GM19397 (cell line): ENCODE measurements around the gene YARS2.

Source experiments
- ATAC-seq: cut with Tn5 transposase; IDR thresholded peaks from one replicate; pipeline ENCODE4 v1.9.1; 2021; ENCODE audit warnings: mild to moderate bottlenecking, moderate library complexity; ENCODE audit not compliant: unreplicated experiment

YARS2 gene

GRCh38 chr12:32755654-32756475 lies at the start of gene YARS2:
TSS of gene YARS2 (minus strand) at chr12:32755897. CDS start at chr12:32755874, 23 bp downstream.
- peak; percentile 92 for ATAC-seq

DNA sequence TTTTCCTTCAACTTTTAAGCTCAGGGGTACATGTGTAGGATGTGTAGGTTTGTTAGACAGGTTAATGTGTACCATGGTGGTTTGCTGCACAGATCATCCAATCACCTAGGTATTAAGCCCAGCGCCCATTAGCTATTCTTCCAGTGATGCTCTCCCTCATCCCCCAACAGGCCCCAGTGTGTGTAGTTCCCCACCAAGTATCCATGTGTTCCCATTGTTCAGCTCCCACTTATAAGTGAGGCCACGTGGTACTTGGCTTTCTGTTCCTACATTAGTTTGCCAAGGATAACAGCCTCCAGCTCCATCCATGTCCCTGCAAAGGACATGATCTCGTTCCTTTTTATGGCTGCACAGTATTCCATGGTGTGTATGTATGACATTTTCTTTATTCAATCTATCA lies 48.6 kb upstream of the YARS2 start:
- no peak for ATAC-seq

GRCh38 chr12:32801269-32801980 lies 45.7 kb upstream of the YARS2 start:
- ATAC-seq: no peak

GRCh38 chr12:32794281-32794680 lies 38.6 kb upstream of the YARS2 start:
- ATAC-seq: no peak

DNA sequence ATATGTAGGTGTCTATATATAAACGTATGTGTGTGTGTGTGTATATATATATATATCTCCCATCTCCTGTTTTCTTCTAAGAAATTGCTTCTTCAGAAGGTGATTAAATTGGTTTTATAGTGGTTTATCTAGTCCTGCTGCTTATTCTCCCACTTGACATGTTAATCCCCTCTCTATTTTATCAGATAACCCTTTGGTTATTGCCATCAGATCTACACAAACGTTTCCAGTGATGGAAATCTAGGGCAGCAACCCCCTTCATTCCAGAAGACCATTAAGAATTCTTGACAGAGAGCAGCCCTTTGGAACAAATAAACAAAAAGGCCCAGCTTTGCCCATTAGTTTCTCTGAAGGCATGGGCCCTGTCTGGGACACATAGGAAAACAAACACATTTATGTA lies 34.2 kb upstream of the YARS2 start:
- no peak for ATAC-seq

DNA sequence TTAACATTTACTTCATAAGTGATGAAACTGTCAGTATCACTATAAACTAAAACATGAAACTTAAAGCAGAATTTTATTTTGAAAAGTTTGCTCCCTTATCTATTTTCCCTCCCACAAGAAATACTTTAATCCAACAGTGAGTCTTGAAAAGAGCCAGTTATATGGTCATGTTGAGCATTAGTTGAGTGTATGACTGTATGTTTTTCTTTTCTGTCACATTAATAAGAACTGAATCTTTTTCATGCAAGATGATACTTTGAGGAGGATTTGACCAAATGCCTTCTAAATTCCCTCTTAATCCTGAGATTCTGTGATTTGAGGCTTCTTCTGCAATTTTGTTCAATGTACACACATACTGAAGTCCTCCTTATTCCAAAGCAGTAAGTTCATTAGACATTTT lies 33.7 kb upstream of the YARS2 start:
- ATAC-seq: no peak

DNA sequence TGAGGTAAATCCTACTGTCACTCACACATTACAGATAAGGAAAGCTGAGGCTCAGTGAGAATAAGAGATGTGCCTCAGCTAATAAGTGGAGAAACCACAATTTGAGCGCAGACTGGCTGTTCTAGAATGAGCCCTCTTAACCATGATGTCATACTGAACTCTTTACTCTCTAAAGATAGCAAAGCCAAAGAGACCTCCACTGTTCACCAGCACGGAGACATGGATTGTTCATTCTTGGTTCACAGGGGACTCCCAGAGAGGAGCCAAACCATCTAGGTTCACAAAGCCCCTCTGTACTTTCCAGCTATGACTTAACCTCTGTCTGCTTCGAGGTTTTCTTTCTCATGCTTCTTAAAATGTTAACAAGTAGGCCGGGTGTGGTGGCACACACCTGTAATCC lies 32.7 kb upstream of the YARS2 start:
- ATAC-seq: no peak

DNA sequence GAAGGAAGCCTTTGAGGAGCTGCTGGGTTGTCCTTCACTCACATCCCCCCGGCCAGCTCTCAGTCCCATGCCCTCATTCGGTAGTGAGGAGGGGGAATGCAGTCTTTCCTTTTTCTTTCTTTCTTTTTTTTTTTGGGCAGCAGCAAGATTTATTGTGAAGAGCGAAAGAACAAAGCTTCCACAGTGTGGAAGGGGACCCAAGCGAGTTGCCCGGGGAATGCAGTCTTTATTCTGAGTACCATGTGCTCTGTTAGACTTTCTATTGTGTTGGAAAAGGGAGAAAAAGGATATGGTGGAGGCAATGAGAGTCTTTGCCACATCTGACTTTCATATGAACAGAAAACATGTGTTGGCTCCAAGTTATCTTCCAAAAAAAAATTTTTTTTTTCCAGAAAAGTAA lies 29.9 kb upstream of the YARS2 start:
- no peak for ATAC-seq

- ATAC-seq: no peak
Observed at GRCh38 chr12:32783029-32783428, 27.3 kb upstream of the YARS2 start.

- no peak for ATAC-seq
Observed at GRCh38 chr12:32780071-32780470, 24.4 kb upstream of the YARS2 start.

DNA sequence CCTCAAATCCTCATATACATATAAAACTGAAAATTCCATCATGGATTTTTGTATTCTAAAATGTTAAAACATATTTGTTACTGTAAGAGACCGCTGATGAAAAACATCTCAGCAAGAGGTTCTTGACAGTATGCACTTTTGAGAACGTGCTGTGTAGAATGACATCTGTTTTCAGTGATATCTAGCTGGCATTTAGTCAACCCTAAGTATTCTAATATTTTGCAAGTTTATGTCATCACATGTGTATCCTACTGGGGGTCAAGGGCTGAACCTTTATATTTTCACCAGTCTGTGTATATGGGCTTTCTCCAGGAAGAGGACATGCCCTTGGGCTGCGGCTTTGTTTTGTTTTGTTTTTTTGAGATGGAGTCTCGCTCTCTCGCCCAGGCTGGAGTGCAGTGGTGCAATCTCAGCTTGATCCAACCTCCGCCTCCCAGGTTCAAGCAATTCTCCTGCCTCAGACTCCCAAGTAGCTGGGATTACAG lies 22.0 kb upstream of the YARS2 start:
- no peak for ATAC-seq

DNA sequence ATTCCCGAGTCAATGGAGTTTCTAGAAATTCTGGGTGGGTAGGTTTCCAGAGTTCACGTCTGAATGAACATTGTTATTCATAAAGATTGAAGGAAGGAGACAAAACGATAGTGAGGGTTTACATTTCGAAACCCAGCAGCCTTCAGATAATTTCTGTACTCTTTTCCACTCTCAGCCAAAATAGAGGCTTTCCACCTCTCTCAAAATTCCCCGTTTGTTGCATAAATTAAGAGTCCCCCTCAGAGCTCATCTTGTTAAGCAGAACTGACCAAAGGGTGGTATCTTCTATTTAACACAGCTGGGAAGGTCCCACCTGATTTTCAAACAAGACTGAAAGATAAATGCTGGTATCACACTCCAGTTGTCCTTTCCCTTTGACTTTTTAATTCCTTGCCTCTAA lies 21.5 kb upstream of the YARS2 start:
- ATAC-seq: no peak

DNA sequence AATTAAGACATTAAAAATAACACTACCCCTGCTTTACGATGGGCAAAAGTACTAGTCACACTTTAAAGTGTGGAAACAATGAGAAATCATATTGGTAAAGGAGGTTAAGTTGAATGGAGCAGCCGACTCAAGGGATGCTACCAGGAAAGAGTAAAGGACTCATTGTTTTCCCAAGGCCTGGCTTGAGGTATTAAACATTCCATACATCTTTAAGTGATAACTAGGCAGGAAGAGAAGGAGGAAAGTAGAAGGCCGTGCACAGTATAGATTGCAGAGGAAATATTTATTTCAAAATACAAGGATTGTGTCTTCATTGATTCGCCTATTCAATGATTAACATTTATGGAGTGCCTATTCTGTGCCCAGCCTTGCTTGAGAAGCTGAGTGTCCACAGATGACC lies 20.6 kb upstream of the YARS2 start:
- no peak for ATAC-seq

GRCh38 chr12:32773691-32774090 lies 18.0 kb upstream of the YARS2 start:
- ATAC-seq: no peak

DNA sequence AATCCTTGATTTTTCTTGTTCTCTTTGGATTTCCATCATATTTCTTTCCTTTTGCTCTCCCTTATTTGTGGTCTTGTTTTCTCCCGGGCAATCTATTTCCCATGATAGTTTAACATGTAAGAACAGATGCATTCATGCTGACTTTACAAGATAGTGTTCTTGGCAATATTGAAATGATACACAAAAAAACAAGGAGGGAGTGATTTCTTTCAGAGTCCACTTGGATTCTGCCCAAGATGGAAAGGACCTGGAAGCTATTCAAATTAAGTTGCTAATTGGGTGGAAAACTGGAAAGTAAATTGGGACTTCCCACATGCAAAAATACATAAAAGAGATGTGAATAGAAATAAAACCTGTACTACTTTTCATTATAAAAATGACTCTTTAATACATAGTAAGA lies 14.4 kb upstream of the YARS2 start:
- ATAC-seq: no peak

DNA sequence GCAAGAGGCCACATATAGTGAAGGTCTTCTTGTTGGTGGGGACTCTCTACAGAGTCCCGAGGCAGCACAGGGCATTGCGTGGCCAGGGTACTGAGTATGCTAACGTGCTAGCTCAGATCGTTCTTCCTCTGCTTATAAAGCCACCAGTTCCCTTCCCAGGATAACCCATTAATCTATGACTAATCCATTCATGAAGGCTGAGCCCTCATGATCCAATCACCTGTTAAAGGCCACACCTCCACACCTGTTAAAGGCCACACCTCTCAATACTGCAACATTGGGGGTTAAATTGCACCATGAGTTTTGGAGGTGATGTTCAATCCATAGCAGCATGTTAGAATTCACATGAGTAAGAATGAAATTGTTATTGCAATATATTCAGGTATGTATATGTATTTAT lies 12.8 kb upstream of the YARS2 start:
- no peak for ATAC-seq

DNA sequence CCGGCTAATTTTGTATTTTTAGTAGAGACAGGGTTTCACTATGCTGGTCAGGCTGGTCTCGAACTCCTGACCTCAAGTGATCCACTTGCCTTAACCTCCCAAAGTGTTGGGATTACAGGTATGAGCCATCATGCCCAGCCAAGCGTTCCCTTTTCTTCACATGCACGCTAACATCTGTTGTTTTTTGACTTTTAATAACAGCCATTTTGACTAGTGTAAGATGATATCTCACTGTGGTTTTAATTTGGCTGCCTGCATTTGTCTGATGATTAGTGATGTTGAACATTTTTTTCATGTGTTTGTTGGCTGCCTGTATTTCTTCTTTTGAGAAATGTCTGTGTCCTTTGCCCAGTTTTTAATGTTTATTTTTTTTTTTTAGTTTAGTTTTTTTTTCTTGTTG lies 10.2 kb upstream of the YARS2 start:
- no peak for ATAC-seq

GRCh38 chr12:32761716-32762115 lies 6.0 kb upstream of the YARS2 start:
- ATAC-seq: no peak

DNA sequence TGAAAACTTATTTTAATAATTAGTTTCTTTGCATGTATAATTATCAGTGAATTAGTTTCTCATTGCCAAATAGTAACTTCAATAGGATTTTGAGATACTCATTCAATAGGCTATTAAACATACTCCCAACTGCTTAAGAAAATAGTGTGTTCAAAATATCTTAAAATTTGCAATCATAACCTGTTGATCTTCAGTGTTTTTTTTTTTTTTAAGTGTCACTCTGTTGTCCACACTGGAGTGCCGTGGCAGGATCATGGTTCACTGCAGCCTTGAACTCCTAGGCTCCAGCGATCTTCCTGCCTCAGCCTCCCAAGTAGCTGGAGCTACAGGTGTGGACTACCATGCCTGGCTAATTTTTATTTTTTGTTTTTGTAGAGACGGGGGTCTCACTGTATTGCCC lies 1.5 kb upstream of the YARS2 start:
- no peak for ATAC-seq

DNA sequence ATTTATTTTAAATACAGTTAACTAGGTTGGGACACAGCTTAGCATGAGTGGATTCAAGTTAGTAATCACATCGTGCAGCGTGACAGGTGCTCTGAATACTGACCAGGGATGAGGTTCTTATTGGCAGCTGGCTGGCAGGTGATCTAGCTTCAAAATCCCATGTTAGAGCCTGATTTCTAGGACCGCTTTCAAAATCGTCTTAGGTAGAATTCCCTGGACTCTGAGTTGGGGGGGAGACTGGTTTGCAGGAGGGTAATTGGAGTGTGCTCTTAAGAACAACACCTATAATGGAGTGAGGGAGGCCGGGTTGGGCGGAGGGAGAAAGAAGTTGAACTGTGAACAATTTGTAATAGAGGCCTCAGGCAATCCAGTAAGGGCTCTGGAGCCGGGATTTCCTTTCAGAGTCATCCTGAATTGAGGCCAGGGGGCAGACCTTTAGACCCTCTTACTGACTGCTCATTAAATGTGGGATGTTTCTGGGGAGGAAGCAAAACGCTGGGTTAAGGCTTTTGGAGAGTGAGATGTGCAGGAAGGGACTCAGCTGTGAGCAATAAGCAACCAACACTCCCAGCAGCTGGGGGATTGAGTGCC lies 874 bp upstream of the YARS2 start:
- ATAC-seq: no peak

DNA sequence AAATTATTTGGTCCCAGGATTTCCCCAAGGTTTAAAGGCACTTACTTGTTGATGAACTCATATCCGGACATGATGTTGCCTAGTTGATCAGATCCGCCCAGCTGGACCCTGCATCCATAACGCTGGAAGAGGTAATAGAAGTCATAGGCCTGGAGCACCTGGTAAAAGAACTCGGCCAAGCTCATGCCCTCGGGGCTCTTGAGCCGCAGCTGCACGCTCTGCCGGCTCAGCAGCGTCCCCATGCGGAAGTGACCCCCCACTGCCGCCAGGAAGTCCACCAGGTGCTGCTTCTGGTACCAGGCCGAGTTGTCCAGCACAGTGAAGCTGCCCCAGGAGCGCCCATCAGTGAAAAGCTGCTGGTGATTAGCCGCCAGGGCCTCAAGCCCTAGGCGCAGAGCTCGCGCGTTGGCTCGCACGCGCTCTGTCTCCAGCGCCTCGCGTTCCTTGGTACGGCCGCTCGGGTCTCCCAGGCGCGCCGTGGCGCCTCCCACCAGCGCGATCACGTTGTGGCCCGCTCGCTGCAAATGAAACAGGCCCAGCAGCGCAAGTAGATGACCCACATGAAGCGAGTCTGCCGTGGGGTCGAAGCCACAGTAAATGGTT lies 545 bp downstream of the YARS2 start:
- ATAC-seq: peak; percentile 71

DNA sequence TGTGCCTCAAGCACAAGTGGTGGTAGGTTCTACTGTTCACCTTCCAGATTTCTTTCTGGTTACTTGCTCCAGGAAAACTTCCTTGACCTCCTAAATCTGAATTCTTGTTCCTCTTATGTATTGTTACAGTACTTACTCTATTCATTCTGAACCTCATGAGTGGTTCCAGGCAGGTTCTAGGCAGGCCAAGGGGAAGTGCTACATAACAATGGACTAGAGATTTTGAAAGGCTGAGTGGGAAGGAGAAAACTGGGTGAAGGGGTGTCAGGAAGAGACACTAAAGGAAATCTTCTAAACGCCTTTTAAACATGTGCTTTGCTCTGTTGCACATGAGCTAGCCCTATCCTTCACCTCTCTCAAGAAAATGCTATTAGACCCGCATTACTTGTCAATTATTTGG lies 1.6 kb downstream of the YARS2 start:
- no peak for ATAC-seq
